ENCODE measurements around the gene LDHAL6A. TPM values are rescaled to one million over a fixed set of nuclear protein-coding genes. Genes with fewer than 3 reads are reported as not detected.

Gene LDHAL6A
- total and polyA plus RNA-seq, 2 donors: not detected

- no peak overlapping the region for H3K27ac ChIP-seq (ENCODE audit: low read depth)
Observed at GRCh38 chr11:18463439-18463838, 7.8 kb downstream of the LDHAL6A start.

GRCh38 chr11:18466402-18466801 is 10.7 kb downstream of the LDHAL6A start:
- H3K27ac ChIP-seq (ENCODE audit: low read depth): no peak overlapping the region
- no peaks in the 10 kb centered on the region for H3K4me1 ChIP-seq (ENCODE audit: insufficient read depth)
- DNase-seq (ENCODE audit: extremely low spot score): no peak
- no peaks in the 10 kb centered on the region for H3K36me3 ChIP-seq (ENCODE audit: insufficient read depth)
- no peak overlapping the region for H3K4me3 ChIP-seq (ENCODE audit: low read depth, low read length)
- WGBS: 96% methylated on average over 2 of the region's 2 CpGs

More at GRCh38 chr11:18463439-18463838, 7.8 kb downstream of the LDHAL6A start:
- H3K36me3 ChIP-seq (ENCODE audit: insufficient read depth): no peaks in the 10 kb centered on the region
- WGBS: 80% methylated on average over 1 of the region's 1 CpG
- no peak for DNase-seq (ENCODE audit: extremely low spot score)
- H3K4me3 ChIP-seq (ENCODE audit: low read depth, low read length): no peak overlapping the region
- H3K4me1 ChIP-seq (ENCODE audit: insufficient read depth): no peaks in the 10 kb centered on the region

- no peak overlapping the region for H3K4me3 ChIP-seq (ENCODE audit: low read depth, low read length)
- H3K27ac ChIP-seq (ENCODE audit: low read depth): no peak overlapping the region
- 97% methylated on average over 2 of the region's 2 CpGs for WGBS
Observed at GRCh38 chr11:18468059-18468458, 12.4 kb downstream of the LDHAL6A start.

DNA sequence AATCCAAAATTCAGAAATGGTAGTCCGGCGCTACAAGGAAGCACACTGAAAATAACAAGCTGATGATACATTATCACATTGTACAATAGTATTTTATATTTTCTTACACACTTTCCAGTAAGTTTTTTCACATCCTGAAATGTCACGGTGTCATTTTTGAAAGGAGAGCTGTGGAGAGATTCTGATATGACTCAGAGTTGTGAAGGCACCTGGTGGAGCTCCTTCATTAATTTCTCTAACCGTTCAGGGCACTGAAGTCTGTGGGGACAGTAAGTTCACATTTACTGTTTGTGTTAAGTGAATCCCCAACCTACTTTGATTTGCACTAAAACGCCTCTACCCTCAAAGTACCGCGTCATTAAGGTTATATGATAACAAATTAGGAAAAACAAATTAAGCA is 13.3 kb downstream of the LDHAL6A start:
- 89% methylated on average over 7 of the region's 7 CpGs for WGBS
- DNase-seq (ENCODE audit: extremely low spot score): no peak
- Histone ChIP-seq H3K4me3 (ENCODE audit: low read depth, low read length) (no peak overlapping the region), H3K27ac (ENCODE audit: low read depth) (no peak overlapping the region), H3K36me3 (ENCODE audit: insufficient read depth) (no peaks in the 10 kb centered on the region), H3K4me1 (ENCODE audit: insufficient read depth) (no peaks in the 10 kb centered on the region)

More at GRCh38 chr11:18468059-18468458, 12.4 kb downstream of the LDHAL6A start:
- H3K4me1 ChIP-seq (ENCODE audit: insufficient read depth): no peaks in the 10 kb centered on the region
- no peaks in the 10 kb centered on the region for H3K36me3 ChIP-seq (ENCODE audit: insufficient read depth)
- no peak for DNase-seq (ENCODE audit: extremely low spot score)

GRCh38 chr11:18471995-18472394 is 16.3 kb downstream of the LDHAL6A start:
- no peak overlapping the region for H3K27ac ChIP-seq (ENCODE audit: low read depth)
- 91% methylated on average over 3 of the region's 3 CpGs for WGBS
- H3K36me3 ChIP-seq (ENCODE audit: insufficient read depth): no peaks in the 10 kb centered on the region
- H3K4me3 ChIP-seq (ENCODE audit: low read depth, low read length): no peak overlapping the region
- no peaks in the 10 kb centered on the region for H3K4me1 ChIP-seq (ENCODE audit: insufficient read depth)
- DNase-seq (ENCODE audit: extremely low spot score): no peak

DNA sequence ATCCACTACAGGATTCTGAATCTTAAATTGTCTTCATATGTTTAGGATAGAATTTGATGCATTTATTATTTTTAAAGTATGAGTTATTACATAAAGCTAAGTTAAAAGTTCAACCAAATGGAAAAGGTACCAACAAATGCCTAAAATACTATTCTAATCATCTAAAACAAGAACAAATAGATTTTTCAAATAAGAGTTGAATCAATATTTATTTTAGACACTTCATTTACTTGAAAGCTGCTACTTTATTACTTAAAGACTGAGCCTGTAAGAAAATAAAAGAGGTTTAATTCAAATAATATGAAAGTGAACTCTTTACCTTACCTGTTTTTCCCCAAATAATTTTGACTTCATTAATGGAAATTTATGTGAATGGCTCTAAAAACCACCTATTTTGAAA is 16.9 kb downstream of the LDHAL6A start:
- no peak overlapping the region for H3K27ac ChIP-seq (ENCODE audit: low read depth)
- no peak for DNase-seq (ENCODE audit: extremely low spot score)
- H3K36me3 ChIP-seq (ENCODE audit: insufficient read depth): no peaks in the 10 kb centered on the region
- no peak overlapping the region for H3K4me3 ChIP-seq (ENCODE audit: low read depth, low read length)
- no peaks in the 10 kb centered on the region for H3K4me1 ChIP-seq (ENCODE audit: insufficient read depth)

- Histone ChIP-seq H3K27ac (ENCODE audit: low read depth) (no peak overlapping the region), H3K4me1 (ENCODE audit: insufficient read depth) (no peaks in the 10 kb centered on the region), H3K36me3 (ENCODE audit: insufficient read depth) (peaks cover 12% of the 10 kb centered on the region), H3K4me3 (ENCODE audit: low read depth, low read length) (no peak overlapping the region)
- WGBS: 97% methylated on average over 4 of the region's 4 CpGs
- no peak for DNase-seq (ENCODE audit: extremely low spot score)
Observed at GRCh38 chr11:18479063-18479462, 23.4 kb downstream of the LDHAL6A start.

DNA sequence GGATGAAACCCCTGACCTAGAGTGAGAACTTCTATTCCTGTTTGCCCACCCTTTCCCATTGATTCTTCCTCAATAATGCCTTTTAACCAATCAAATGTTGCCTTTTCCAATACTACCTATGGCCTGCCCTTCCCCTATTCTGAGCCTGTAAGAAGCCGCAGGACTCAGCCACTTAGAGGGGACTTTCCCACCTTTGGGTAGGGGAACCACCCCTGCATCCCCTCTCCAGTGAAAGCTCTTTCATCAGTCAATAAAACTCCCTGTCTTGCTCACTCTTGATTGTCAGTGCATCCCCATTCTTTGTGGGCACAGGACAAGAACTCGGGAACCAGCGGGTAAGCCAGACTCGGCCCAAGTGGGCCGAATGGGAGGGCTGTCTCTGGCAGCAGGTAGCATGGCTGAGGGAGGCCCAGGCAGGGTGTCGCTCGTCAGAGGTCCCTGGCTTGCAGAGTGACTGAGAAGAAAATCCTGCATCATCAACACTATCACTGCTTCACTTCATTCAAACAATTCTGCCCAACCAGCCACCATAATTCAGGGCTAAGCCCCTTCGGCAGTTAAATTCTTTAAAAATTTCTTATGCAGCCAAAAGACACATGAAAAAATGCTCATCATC is 30.4 kb downstream of the LDHAL6A start:
- H3K4me3 ChIP-seq (ENCODE audit: low read depth, low read length): no peak overlapping the region
- H3K36me3 ChIP-seq (ENCODE audit: insufficient read depth): peaks cover 7% of the 10 kb centered on the region
- WGBS: 95% methylated on average over 8 of the region's 8 CpGs
- no peak overlapping the region for H3K27ac ChIP-seq (ENCODE audit: low read depth)
- H3K4me1 ChIP-seq (ENCODE audit: insufficient read depth): no peaks in the 10 kb centered on the region
- DNase-seq (ENCODE audit: extremely low spot score): no peak

DNA sequence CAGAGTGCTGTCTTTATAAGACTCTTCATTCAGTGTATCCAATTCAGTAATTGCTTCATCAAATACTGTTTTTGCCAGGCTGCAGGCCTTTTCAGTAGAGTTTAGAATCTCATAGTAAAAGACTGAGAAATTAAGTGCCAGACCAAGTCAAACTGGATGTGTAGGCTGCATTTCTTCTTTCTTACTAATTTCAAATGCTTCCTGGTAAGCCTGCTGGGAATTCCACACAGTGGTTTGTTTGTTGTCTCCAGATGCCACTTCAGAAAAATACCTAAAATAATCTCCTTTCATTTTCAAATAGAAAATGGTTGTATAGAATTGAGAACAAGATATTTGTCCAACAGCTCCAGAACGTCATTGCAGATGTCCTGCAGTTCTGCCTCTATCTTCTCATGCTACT is 34.7 kb downstream of the LDHAL6A start:
- Histone ChIP-seq H3K27ac (ENCODE audit: low read depth) (no peak overlapping the region), H3K36me3 (ENCODE audit: insufficient read depth) (peaks cover under 1% of the 10 kb centered on the region), H3K4me1 (ENCODE audit: insufficient read depth) (no peaks in the 10 kb centered on the region), H3K4me3 (ENCODE audit: low read depth, low read length) (no peak overlapping the region)
- no peak for DNase-seq (ENCODE audit: extremely low spot score)
- 81% methylated on average over 1 of the region's 1 CpG for WGBS

DNA sequence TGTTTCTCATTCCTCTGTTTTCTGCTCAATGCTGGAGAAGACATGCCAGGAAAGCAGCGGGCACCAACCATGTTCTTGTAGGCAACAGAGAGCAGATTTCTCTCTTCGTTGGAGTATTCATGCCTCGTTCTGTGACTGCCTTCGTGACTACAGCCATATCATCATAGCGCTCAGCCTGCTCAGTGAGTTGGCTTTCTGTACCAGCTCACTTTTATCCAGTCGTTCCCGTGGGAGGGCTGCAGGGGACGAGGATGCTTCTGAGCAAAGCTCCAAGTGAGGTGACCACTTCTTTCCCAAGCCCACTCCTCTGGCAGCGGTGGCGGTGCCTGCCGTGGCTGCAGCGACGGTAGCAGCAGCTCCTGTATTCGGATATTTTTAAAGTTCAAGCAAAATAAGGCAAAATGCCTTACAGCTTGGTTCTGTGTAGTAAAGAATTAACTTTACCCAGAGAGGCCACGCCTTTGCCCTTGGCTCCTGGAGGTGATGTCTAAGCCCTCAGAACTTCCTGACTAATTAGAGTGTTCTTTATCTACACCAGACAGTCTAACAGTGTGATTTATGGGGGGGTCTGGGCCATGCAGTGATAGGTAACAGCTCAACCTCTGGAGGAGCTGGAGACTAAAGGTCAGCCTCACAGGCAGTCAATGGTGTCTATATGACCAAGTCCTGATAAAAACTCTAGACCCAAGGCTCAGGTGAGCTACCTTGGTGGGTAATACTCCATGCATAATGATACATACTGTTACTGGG is 35.3 kb downstream of the LDHAL6A start:
- DNase-seq (ENCODE audit: extremely low spot score): no peak
- Histone ChIP-seq H3K4me1 (ENCODE audit: insufficient read depth) (no peaks in the 10 kb centered on the region), H3K4me3 (ENCODE audit: low read depth, low read length) (no peak overlapping the region), H3K27ac (ENCODE audit: low read depth) (no peak overlapping the region), H3K36me3 (ENCODE audit: insufficient read depth) (peaks cover 2% of the 10 kb centered on the region)
- WGBS: 92% methylated on average over 15 of the region's 15 CpGs

DNA sequence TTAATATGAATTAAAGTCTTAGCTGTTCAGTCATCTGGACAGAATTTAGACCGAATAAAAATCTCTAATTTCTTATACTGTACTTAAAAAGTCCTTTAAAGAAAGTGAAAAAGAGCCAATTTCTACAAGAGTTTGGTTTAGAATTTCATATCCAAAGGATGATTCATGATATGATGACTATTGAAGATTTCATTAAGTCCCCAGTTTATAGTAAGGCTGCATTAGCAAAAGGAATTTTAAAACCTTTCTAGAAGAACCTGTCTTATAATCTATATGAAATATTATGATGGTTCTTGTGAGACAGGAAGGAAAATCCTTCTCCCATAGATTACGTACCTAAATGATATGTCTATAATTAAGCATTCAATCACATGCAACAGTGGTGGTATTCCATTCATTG is 36.3 kb downstream of the LDHAL6A start:
- H3K4me1 ChIP-seq (ENCODE audit: insufficient read depth): no peaks in the 10 kb centered on the region
- H3K4me3 ChIP-seq (ENCODE audit: low read depth, low read length): no peak overlapping the region
- H3K36me3 ChIP-seq (ENCODE audit: insufficient read depth): peaks cover 2% of the 10 kb centered on the region
- no peak overlapping the region for H3K27ac ChIP-seq (ENCODE audit: low read depth)
- no peak for DNase-seq (ENCODE audit: extremely low spot score)
- 88% methylated on average over 2 of the region's 2 CpGs for WGBS

DNA sequence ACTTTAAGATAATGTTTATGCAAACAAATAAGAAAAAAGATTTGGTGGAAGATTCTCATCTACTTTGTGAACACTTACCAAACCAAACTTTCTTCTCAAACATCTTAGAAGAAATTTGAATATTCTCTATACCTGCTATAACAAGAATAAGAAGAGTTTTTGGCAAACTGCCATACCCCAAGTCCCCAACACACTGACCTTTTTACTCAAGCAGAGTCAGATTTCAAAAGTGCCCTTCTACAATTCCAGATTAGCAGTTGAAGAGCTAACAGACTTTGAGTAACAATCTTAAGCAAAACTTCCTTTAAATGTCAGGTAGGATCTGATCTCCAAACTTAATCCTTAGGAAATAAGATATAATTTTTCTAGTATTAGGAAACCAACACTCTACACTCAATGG is 37.2 kb downstream of the LDHAL6A start:
- Histone ChIP-seq H3K36me3 (ENCODE audit: insufficient read depth) (peaks cover 2% of the 10 kb centered on the region), H3K27ac (ENCODE audit: low read depth) (no peak overlapping the region)
- DNase-seq (ENCODE audit: extremely low spot score): no peak

DNA sequence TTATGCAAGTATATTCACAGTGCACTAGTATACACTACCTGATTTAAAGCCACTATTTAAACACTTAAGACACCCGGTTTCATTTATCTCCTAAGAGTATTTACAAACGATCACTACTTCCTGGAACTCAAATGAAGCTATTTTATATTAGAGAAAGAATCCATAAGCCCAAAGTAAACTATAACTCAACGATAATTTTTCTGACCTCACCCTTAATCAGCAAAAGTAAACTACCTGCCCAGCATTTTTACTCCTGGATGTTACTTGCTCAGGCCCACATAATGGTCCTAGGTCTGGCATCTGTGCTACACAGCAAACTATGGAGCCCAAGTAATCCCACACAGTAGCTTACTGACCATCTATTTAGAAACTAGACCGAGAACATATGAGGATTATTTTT is 37.7 kb downstream of the LDHAL6A start:
- Histone ChIP-seq H3K4me3 (ENCODE audit: low read depth, low read length) (no peak overlapping the region), H3K27ac (ENCODE audit: low read depth) (no peak overlapping the region)
- WGBS: 73% methylated on average over 4 of the region's 4 CpGs

More for the DNA sequence above, 37.2 kb downstream of the LDHAL6A start:
- Histone ChIP-seq H3K4me3 (ENCODE audit: low read depth, low read length) (no peak overlapping the region), H3K4me1 (ENCODE audit: insufficient read depth) (no peaks in the 10 kb centered on the region)

DNA sequence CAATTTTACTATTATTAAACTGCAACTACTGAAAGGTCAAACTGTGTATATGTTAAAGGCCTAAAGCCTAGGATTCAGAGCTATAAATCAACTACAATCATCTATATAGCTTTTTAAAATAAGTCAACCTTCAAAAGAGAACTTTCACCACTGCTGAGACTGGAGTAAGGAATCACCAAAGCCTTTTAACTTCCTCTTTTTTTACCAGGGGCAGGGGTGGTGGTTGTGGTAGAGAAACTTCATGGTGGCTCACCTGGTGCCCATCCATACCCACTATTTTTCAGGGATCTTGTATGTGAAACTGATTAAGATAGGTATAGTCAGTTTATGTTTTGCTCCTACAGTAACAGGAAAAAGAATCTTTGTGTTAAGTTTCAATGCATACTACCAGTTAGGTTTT is 39.6 kb downstream of the LDHAL6A start:
- Histone ChIP-seq H3K4me3 (ENCODE audit: low read depth, low read length) (no peak overlapping the region), H3K4me1 (ENCODE audit: insufficient read depth) (no peaks in the 10 kb centered on the region), H3K36me3 (ENCODE audit: insufficient read depth) (peaks cover 2% of the 10 kb centered on the region), H3K27ac (ENCODE audit: low read depth) (no peak overlapping the region)
- DNase-seq (ENCODE audit: extremely low spot score): no peak

More for the DNA sequence above, 37.7 kb downstream of the LDHAL6A start:
- no peak for DNase-seq (ENCODE audit: extremely low spot score)
- peaks cover 2% of the 10 kb centered on the region for H3K36me3 ChIP-seq (ENCODE audit: insufficient read depth)
- H3K4me1 ChIP-seq (ENCODE audit: insufficient read depth): no peaks in the 10 kb centered on the region

Measured in urinary bladder (tissue), 4 donors.